ENCODE results near the gene BPIFB3.

The BPIFB3 gene

DNA sequence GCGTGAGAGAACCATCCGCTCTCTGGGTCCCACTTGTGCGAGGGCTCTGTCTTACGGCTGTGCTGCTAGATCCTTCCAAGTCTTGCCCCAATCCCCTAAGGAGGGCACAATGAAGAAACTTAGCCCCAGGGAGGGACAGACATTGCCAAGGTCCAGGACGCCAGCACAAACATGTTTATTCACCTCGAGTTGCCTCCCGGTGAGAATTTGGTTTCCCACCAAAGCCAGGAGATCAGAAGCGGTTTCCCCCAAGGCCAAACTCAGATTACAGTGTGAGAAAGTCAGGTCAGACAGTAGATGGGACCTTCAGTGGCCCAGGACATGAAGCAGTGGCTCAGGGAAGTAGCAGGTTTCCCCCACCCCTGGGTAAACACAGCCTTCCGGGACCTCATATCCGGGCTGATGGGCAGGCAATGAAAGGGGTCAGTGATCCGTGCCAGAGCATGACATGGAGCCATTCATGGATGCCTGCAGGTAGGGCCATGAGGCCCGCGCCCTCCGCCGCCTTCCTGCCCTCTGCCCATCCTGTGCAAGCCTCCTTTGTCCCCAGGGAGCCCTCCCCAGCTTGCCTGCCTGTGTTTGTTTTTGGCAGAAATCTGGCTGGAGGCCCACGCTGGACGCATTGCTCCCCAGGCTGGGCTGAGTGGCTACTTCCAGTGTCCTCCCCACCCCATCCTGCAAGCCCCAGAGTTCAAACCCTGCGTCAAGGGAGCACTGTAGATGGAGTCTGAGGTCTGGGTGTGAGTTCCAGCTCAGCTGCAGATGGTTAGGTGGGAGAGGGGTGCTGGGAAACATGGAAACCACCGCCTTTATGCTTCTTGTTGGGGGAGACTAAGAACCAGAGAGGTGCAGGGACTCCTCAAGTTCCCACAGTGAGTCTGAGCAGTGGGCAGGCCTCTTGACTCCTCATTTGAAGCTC lies 44.2 kb upstream of the BPIFB3 start:
- no CpG with 5 or more reads among the region's 19 CpGs for WGBS (ENCODE audit: insufficient coverage, insufficient read length)
- H3K4me3 ChIP-seq (ENCODE audit: low read length): no peak overlapping the region
- H3K27me3 ChIP-seq (ENCODE audit: control insufficient read depth, insufficient read depth, low read length): no peaks in the 10 kb centered on the region
- H3K4me1 ChIP-seq (ENCODE audit: control insufficient read depth, insufficient read depth, low read length): no peaks in the 10 kb centered on the region; the same call in 1 of the 2 replicates
- no peak overlapping the region for H3K27ac ChIP-seq (ENCODE audit: low read length)
- H3K36me3 ChIP-seq (ENCODE audit: control insufficient read depth, insufficient read depth, low read length): no peaks in the 10 kb centered on the region
- no peaks in the 10 kb centered on the region for H3K9me3 ChIP-seq (ENCODE audit: control insufficient read depth, insufficient read depth, low read length)
- DNase-seq (ENCODE audit: low read depth, low spot score): no peak

GRCh38 chr20:33010133-33010504 lies 43.6 kb upstream of the BPIFB3 start:
- WGBS (ENCODE audit: insufficient coverage, insufficient read length): no CpG with 5 or more reads among the region's 5 CpGs
- H3K4me1 ChIP-seq (ENCODE audit: control insufficient read depth, insufficient read depth, low read length): no peaks in the 10 kb centered on the region; the same call in 1 of the 2 replicates
- H3K27ac ChIP-seq (ENCODE audit: low read length): no peak overlapping the region
- H3K27me3 ChIP-seq (ENCODE audit: control insufficient read depth, insufficient read depth, low read length): no peaks in the 10 kb centered on the region
- H3K9me3 ChIP-seq (ENCODE audit: control insufficient read depth, insufficient read depth, low read length): no peaks in the 10 kb centered on the region
- DNase-seq (ENCODE audit: low read depth, low spot score): no peak
- no peaks in the 10 kb centered on the region for H3K36me3 ChIP-seq (ENCODE audit: control insufficient read depth, insufficient read depth, low read length)
- no peak overlapping the region for H3K4me3 ChIP-seq (ENCODE audit: low read length)

DNA sequence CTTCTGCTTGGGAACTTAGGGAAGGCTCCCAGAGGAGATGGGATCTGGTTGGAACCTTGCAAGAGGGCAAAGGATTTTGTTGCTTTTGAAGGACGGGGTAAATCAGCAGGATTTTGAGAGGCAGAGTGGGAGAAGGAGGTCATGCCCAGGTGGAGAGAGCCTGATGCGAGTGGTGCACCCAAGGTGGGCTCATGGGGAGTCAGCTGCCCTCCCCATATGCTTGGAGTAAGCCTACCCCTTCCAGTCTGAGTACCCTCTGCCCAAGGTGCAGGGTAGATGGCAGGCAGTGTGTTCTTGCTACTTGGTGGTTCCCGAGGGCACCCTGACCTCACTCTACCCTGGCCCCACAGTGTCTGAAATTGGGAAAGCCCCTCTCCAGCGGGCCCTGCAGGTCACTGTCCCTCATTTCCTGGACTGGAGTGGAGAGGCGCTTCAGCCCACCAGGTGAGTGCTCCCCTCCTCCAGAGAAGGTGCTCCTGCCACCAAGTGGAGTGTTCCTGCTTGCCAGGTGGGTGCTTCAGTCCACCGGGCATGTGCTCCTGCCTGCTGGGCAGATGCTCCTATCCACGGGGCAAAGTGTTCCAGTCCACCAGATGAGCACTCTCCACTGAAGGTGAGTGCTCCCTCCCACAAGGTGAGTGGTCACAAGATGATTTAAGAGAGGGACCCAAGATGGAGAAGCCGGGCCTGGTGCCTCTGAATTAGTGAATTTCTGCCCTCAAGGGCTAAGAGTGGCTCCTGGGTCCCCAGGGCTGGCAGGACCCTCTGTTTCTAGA lies 42.8 kb upstream of the BPIFB3 start:
- Histone ChIP-seq H3K4me3 (ENCODE audit: low read length) (no peak overlapping the region), H3K4me1 (ENCODE audit: control insufficient read depth, insufficient read depth, low read length) (no peaks in the 10 kb centered on the region; the same call in 1 of the 2 replicates), H3K9me3 (ENCODE audit: control insufficient read depth, insufficient read depth, low read length) (no peaks in the 10 kb centered on the region), H3K27ac (ENCODE audit: low read length) (no peak overlapping the region), H3K27me3 (ENCODE audit: control insufficient read depth, insufficient read depth, low read length) (no peaks in the 10 kb centered on the region), H3K36me3 (ENCODE audit: control insufficient read depth, insufficient read depth, low read length) (no peaks in the 10 kb centered on the region)
- DNase-seq (ENCODE audit: low read depth, low spot score): no peak
- WGBS (ENCODE audit: insufficient coverage, insufficient read length): no CpG with 5 or more reads among the region's 8 CpGs

DNA sequence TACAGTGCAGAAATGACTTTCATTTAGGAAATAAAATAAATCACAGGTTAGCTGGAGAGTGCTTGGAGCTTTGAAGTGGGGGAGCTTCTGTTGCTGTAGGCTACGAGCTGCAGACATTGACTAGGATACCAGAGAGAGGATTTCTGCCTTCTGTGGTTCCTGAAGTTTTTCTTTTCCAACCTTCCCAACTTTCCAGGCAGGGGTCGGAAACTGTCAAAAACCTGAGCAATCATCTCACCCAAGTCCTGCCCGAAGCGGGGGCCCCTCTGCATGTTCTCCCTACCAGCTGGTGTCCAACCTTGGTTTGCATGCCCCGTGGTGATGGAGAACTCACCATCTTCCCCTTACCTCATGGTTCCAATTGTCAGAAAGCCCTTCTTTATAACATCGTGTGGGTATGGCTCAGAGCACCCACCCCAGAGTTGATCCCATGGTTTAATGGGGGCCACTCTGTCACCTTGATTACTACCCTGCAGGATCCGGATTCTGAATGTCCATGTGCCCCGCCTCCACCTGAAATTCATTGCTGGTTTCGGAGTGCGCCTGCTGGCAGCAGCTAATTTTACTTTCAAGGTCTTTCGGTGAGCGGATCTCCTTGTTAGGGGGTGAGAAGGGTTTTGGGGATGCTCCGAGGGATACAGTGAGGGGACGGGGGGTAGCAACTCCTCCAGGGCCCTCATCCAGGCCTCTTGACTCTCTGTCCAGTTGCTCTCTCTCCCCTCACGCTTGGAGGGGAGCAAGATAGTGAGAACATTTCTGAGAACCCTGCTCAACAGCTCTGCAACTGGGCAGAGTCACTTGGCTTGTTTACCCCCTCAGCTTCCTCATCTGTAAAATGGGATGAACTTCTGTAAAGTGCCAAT lies 41.1 kb upstream of the BPIFB3 start:
- H3K36me3 ChIP-seq (ENCODE audit: control insufficient read depth, insufficient read depth, low read length): no peaks in the 10 kb centered on the region
- no peaks in the 10 kb centered on the region for H3K27me3 ChIP-seq (ENCODE audit: control insufficient read depth, insufficient read depth, low read length)

GRCh38 chr20:33013701-33014326 lies 39.9 kb upstream of the BPIFB3 start:
- no peaks in the 10 kb centered on the region for H3K36me3 ChIP-seq (ENCODE audit: control insufficient read depth, insufficient read depth, low read length)
- no peak overlapping the region for H3K4me3 ChIP-seq (ENCODE audit: low read length)
- no peaks in the 10 kb centered on the region for H3K27me3 ChIP-seq (ENCODE audit: control insufficient read depth, insufficient read depth, low read length)
- H3K27ac ChIP-seq (ENCODE audit: low read length): no peak overlapping the region
- WGBS (ENCODE audit: insufficient coverage, insufficient read length): no CpG with 5 or more reads among the region's 12 CpGs
- H3K4me1 ChIP-seq (ENCODE audit: control insufficient read depth, insufficient read depth, low read length): no peaks in the 10 kb centered on the region; the same call in 1 of the 2 replicates
- H3K9me3 ChIP-seq (ENCODE audit: control insufficient read depth, insufficient read depth, low read length): no peaks in the 10 kb centered on the region
- no peak for DNase-seq (ENCODE audit: low read depth, low spot score)

More for the DNA sequence above, 41.1 kb upstream of the BPIFB3 start:
- H3K9me3 ChIP-seq (ENCODE audit: control insufficient read depth, insufficient read depth, low read length): no peaks in the 10 kb centered on the region
- no peak overlapping the region for H3K4me3 ChIP-seq (ENCODE audit: low read length)
- H3K4me1 ChIP-seq (ENCODE audit: control insufficient read depth, insufficient read depth, low read length): no peaks in the 10 kb centered on the region; the same call in 1 of the 2 replicates
- DNase-seq (ENCODE audit: low read depth, low spot score): no peak
- WGBS (ENCODE audit: insufficient coverage, insufficient read length): no CpG with 5 or more reads among the region's 15 CpGs
- H3K27ac ChIP-seq (ENCODE audit: low read length): no peak overlapping the region

DNA sequence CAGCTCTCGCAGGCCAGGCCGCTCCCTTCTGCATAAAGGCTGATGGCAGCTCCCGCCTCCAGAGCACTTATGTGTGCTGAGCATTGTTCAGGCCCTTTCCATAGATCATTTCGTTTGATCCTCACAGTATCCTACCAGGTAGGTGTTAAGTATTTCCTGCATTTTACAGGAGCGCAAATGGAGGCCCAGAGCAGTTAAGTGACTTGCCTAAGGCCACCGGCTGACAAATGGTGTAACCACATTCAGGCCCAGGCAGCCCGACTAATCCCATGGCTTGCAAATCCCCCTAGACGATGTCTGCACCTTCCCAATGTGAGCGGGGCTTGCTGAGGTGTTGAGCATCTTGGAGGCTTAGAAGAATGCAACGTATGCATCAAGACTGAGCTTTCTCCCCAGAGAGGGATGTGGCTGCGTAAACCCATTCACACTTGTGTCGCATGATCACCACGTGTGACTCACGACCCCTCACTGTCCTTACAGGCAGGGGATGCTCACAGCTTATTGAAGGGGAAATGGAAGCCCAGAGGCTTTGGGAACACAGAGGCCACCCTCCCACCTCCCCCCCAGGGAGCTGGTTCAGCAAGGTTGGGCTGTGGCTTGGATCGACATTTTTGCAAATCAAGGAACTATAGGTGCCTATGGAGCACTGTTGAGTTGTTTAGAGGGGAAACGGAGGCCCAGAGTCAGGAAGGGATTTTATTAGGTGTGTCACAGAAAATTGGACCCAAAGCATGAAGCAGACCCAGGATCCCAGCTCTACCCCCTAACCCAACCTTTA lies 39.2 kb upstream of the BPIFB3 start:
- H3K4me3 ChIP-seq (ENCODE audit: low read length): no peak overlapping the region
- WGBS (ENCODE audit: insufficient coverage, insufficient read length): no CpG with 5 or more reads among the region's 16 CpGs
- H3K4me1 ChIP-seq (ENCODE audit: control insufficient read depth, insufficient read depth, low read length): no peaks in the 10 kb centered on the region; the same call in 1 of the 2 replicates
- H3K9me3 ChIP-seq (ENCODE audit: control insufficient read depth, insufficient read depth, low read length): no peaks in the 10 kb centered on the region
- DNase-seq (ENCODE audit: low read depth, low spot score): no peak
- no peaks in the 10 kb centered on the region for H3K36me3 ChIP-seq (ENCODE audit: control insufficient read depth, insufficient read depth, low read length)
- no peaks in the 10 kb centered on the region for H3K27me3 ChIP-seq (ENCODE audit: control insufficient read depth, insufficient read depth, low read length)
- no peak overlapping the region for H3K27ac ChIP-seq (ENCODE audit: low read length)

DNA sequence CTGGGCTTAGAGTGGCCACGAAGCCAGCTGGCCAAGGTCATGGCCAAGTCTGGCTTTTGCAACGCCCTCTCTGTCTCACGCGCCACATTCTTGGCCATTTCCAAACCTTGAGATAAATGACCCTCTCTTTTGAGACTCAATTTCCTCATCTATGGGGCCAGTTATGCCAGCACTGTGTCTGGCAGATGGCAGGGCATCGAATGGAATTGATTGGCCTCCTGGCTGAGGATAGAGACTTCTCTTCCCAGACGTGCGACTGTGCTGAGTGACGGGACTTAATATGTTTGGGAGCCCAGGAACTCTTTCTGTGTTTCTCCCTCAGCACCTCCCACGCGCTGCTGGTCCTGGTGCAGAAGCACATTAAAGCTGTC lies 38.6 kb upstream of the BPIFB3 start:
- no CpG with 5 or more reads among the region's 10 CpGs for WGBS (ENCODE audit: insufficient coverage, insufficient read length)
- Histone ChIP-seq H3K36me3 (ENCODE audit: control insufficient read depth, insufficient read depth, low read length) (no peaks in the 10 kb centered on the region), H3K27ac (ENCODE audit: low read length) (no peak overlapping the region), H3K4me3 (ENCODE audit: low read length) (no peak overlapping the region), H3K9me3 (ENCODE audit: control insufficient read depth, insufficient read depth, low read length) (no peaks in the 10 kb centered on the region), H3K27me3 (ENCODE audit: control insufficient read depth, insufficient read depth, low read length) (no peaks in the 10 kb centered on the region), H3K4me1 (ENCODE audit: control insufficient read depth, insufficient read depth, low read length) (no peaks in the 10 kb centered on the region; the same call in 1 of the 2 replicates)
- DNase-seq (ENCODE audit: low read depth, low spot score): no peak

- DNase-seq (ENCODE audit: low read depth, low spot score): no peak
- Histone ChIP-seq H3K27ac (ENCODE audit: low read length) (no peak overlapping the region), H3K4me3 (ENCODE audit: low read length) (no peak overlapping the region), H3K9me3 (ENCODE audit: control insufficient read depth, insufficient read depth, low read length) (no peaks in the 10 kb centered on the region), H3K4me1 (ENCODE audit: control insufficient read depth, insufficient read depth, low read length) (no peaks in the 10 kb centered on the region; the same call in 1 of the 2 replicates), H3K36me3 (ENCODE audit: control insufficient read depth, insufficient read depth, low read length) (no peaks in the 10 kb centered on the region), H3K27me3 (ENCODE audit: control insufficient read depth, insufficient read depth, low read length) (no peaks in the 10 kb centered on the region)
- WGBS (ENCODE audit: insufficient coverage, insufficient read length): no CpG with 5 or more reads among the region's 15 CpGs
These were observed 37.8 kb upstream of the BPIFB3 start for GRCh38 chr20:33015700-33016580.

Measured in iPS DF 6.9 (cell line).